Right renal cortex interstitium (tissue), 3 donors: Measurements from ENCODE around the gene ABHD17C. TPM values are rescaled to one million over a fixed set of nuclear protein-coding genes. Genes with fewer than 3 reads are reported as not detected.
A peak's percentile ranks its signal among the peaks of the same experiment; 100 is the strongest.

Experiments
- DNase-seq, 3 donors: peaks; one replicate each; pipeline ENCODE4 v3.0.0-alpha.2; 2013; ENCODE audit warnings: low read depth in 3 of 3, low spot score in 2 of 3
- polyA plus RNA-seq, 3 donors: library from polyadenylated mRNA; unstranded; fragments of 120-200 nt; gene quantifications; one replicate each; pipeline ENCODE4 v1.2.1, GENCODE V29; 2013; ENCODE audit not compliant: insufficient read length in 3 of 3

Gene ABHD17C
- polyA plus RNA-seq, 3 donors: 34.5 to 38.4 (median 36.3) TPM

DNA sequence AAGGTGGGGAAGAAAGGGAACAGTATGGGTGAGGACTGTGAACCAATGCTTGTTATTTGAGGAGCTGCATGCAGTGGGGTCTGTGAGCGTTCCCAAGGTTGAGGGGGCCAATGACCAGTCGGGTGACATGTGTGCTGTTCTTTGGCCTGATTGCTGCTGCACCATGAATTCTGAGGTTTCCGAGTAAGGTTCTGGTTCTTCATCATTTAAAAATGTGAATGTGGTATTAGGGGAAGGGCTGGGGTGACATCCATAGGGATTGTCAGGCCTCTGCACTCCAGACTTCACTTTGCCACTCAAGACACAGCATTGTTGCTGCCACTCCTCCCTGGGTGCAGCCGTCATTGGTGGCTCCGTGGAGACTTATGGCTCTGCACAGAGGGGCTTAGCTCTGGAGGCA is 32.5 kb downstream of the ABHD17C start:
- DNase-seq: no peak

DNA sequence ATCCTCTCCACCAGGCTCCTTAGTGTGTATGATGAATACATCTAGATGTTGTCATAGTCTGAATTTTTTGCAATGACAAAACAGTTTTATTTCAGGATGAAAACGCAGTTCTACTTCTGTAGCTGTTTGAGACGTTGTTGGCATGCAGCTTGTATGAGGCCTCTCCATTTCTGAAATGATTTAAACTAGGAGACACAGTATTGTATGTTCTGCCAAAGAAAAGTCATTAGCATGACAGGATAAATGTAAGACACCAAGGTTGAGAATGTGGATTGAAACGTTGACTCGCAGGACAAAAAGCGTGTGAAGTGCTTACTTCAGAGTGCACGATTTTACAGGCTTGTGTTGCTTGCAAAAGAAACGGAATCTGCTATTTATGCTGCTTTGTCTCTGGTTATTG is 35.3 kb downstream of the ABHD17C start:
- no peak for DNase-seq

DNA sequence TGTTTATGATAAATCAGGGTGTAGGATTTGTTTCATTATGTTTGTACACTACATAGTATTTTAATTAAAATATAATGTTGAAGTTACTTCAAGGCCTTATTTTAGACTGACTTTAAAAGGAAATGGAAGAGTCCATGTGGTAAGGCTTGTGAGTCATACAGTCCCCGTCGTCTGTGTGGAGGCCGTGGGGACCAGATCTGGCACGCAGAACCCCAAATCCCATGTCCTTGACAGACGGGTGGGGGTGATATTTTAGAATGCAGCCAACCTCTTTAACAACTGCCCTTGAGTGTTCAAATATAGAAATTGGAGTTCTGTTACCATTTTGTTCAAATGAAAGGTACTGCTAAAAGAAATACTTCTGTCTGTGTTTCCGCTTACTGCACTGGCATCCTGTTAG is 35.8 kb downstream of the ABHD17C start:
- no peak for DNase-seq

DNA sequence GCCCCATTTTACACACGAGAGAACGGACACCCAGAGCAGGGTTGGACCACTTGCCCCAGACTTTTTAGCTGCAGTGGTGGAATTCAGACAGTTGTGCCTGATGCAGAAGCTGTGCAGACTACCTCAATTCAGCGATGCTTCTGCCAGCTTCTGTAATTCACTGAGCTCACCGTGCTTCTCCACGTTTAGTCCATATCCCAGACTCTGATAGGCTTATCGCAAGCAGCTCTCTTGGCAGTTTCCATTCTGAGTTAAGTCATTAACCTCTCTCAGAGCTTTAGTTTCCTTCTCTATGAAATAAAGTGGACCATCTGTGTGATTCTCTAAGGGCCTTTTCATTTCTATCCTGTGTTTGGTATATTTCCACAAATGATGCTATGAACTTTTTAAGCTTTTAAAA is 37.1 kb downstream of the ABHD17C start:
- no peak for DNase-seq

DNA sequence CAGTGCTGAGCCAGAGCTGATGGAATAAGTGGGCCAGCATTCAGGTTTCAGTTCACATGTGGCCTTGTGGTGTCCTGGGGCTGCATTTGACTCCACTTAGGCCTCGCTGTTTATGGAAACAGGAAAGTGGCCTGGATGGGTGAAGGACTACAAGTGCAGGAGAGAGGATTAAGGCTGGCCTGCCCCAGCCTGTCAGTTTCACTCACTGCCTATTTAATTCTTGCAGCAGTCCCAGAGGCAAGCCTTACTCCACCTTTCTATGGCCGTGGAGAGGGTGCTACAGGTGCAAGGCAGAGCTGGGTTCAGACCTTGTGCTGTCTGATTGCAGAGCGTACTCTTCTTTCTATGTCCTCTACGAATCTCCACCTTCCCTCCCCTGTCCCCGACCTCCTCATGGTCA is 37.7 kb downstream of the ABHD17C start:
- no peak for DNase-seq

DNA sequence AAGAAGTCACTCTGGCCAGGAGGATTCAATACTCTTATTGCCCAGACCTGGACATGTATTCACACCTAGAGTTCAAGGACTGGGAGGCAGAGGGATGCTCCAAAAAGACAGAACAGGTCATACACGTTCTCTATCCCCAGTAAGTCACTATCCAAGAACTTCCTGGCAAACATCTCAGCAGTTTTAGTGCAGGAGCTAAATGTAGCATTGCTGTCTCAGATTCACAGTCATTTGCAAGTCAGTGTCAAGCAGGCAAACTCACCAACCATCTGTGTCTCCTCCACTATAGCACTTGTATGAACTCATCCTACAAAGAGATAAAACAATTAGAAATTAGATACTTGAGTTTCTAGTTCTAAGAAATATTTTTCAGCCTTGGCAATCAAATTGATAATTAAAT is 38.4 kb downstream of the ABHD17C start:
- no peak for DNase-seq

DNA sequence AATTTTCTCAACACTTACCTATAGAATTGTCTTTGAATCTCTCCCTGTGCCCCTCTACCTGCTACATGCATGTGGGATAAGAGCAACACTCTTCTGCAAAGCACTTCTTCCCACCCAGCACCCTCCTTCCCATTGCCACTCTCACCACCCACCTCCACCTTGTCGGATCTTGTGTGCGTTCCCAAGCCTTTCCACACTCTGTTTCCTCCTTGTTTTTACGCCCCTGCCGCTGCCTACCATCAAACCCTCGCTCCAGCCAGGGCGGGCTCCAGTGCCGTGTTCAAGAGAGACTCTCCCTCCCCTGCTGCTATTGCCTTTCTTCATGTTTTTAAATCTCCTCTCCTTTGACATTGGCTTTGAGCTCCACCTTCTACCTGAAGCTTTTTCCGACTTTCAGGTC is 40.2 kb downstream of the ABHD17C start:
- no peak for DNase-seq

DNA sequence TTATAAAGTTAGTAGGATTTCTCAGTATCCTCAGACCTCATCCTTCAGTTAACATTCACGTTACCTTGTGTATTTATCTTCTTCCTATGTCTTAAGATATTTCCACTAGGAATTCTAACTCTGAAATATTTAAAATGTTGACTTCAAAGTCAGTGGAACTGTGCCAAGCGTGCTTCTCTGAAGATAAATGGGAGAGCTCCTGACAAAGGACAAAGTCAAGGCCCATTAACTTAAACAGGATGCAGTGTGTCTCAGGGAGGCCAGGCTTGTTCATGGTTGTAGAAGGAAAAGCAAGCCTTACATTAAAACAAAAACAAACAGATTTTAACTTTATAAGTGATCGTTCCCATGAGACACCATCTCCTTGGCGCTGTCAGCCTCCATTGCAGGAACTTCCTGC is 41.5 kb downstream of the ABHD17C start:
- DNase-seq: peak in 2 of 3 donors; percentile 54 to 68

DNA sequence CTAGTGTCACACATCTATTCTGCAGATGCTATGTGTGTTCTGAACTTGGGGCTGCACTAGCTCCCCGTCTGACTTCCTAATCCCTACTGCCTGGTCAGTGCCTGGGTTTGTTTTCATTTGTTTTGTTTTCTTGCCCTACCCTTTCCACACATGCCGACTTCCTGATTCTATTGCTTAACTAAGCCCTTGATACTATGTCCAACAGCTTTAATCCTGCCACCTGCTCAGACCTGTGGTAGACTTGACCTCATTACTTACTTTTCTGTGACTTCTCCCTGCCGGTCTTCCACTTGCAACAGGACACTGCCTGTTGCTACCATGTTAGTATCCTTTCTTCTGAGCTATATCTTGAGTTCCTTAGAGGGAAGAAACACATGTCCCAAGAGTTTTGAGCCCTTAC is 44.8 kb downstream of the ABHD17C start:
- no peak for DNase-seq

DNA sequence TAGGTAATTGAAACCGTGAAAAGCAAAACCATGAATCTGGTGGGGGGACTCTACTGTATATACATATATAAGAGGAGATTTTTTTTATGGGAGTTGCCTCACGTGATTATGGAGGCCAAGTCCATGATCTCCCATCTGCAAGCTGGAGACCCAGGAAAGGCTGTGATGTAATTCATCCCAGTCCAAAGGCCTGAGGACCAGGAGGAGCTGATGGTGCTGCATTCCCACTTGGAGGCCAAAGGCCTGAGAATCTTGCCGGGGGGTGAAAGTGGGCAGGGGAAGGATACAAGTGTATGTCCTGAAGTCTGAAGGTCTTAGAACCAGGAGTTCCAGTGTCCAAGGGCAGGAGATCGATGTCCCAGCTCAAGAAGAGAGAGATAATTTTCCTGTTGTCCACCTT is 47.0 kb downstream of the ABHD17C start:
- no peak for DNase-seq

DNA sequence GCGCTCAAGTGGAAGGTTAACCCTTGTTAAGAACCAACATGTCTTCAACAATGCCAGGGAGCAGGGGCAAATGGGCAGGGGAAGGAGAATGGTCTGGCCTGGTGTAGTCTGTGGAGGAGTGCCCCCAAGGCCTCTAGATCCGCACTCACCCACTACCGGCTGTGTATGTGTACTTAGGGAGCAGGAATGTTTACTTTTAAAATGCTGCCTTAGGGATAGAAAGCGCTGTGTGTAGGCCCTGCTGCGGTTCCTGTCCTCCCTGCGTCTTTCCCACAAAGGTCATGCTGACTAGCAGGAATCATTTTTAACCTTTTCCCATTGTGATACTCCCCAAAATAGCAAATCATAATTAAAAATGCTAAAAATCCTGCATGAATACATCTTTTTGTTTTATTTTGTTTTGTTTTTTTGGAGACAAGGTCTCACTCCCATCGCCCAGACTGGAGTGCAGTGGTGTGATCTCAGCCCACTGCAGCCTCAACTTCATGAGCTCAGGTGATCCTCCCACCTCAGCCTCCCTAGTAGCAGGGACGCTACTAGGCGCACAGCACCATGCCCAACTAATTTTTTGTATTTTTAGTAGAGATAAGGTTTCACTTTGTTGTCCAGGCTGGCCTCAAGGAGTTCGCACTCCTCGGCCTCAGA is 48.2 kb downstream of the ABHD17C start:
- DNase-seq: no peak

DNA sequence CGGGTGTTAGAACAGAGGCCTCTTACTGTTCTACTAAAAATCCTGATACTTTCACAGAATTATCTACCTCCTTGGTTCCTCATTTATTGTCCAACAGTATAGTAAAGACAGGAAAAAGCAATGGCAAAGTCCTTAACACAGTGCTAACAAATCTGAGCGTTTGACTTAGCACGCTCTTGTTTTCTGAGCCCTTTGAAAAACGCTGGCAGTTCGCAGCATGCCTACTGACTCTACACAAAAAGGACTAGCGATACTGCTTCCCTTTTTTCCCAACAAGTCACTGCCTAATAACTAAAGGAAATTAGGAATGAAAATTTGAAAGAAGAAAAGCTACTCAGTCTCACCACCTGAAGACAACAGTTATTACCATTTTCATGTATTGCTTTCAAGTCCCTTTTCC is 49.3 kb downstream of the ABHD17C start:
- no peak for DNase-seq

DNA sequence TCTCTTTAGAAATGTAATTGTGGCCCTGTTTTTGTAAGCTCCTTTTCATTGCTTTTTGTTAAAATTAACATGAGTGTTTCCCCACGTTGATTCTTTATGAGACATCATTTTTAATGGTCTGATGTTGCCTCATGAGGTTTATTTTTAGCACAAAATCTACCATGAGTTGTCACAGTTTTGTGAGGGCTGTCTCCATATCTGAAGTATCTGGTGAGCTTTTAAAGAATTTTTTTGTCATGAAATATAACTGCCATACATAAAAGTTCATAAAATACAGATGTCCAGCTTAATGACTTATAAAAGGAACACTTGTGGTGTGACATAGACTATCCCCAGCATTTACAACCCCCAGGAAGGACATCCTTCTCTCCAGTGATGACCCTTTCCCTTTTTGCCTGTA is 49.7 kb downstream of the ABHD17C start:
- DNase-seq: no peak

DNA sequence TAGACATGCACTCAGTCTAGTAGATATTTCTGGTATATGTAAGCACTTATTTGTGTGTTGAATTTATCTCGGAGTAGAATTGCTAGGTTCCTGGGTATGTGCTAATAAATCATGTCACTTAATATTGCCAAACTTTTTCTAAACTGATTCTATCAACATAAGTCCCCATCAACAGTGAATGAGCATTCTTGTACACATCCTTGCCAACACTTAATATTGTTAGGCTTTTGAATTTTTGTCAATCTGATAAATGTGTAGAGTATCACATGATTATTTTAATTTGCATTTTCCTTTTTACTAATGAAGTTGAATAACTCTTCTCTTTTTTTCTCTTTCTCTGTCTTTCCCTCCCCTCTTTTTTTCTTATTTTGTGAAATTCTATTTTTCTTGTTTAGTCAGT is 50.8 kb downstream of the ABHD17C start:
- no peak for DNase-seq

DNA sequence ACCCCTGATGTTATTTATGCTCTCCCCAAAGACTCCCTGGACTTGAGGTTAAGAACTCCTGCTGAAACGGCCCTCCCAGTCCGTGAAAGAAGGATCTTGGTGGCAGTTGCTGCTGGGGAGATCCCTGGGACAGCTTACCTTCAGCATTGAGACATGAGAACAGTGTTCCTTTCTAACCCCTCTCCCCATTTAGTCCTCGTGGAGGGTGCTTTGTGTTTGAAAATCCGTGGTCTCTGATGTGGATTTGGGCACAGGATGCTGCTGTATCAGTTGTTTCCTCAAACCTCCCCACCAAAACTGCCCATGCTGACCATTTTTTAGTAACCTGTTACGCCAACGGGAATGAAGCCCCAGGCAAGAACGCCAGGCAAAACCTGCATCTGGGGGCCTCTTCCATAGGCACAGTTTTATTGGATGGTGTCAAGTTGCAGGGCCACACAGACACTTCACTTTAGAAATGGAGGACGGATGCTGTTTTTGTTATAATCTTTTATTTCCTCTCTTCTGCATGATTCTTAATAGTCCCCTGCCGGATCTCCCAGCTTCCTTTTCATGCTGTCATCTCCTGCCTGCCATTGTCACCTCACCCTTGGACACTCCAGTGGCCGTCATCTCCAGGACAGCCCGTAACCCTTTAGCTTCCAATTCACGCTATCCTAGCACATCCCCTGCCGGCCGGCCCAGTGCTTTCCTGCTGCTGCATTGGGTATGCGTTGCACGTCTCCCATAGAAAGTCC is 52.4 kb downstream of the ABHD17C start:
- no peak for DNase-seq

DNA sequence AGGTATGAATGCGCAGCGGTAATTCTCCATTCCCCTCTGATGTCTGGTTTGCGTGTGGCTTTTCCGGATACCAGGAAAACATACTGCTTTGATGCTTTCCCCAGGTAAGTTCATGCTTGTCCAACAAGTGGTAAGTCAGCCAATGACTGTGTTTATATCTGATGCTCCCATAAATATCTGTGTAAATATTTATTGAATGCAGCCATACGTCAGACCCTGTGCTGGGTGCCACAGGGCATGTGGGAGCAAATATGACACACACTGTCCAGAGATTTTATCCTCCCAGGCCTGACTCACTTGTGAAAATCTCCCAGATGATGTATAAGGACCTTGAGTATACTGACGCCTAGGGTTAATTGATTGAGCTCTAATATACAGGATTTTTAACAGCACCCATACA is 54.5 kb downstream of the ABHD17C start:
- DNase-seq: no peak

DNA sequence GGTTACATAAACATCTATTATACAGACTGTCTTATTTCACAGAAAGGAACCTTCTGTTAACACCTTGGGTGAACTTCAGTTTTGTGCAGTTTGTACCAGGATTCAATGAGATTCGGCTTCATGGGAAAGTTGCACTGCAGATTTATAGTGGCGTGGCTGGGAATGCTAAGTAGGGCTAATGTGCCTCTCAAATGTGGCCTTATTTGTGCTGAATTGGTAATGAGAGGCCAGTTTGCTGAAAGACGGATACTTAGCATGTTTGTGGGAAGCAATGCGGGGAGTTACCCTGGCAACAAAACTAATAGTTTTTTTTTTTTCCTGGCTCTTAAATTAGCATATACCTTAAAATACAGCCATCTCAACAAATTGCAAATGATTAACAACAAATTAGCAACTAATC is 55.5 kb downstream of the ABHD17C start:
- no peak for DNase-seq

DNA sequence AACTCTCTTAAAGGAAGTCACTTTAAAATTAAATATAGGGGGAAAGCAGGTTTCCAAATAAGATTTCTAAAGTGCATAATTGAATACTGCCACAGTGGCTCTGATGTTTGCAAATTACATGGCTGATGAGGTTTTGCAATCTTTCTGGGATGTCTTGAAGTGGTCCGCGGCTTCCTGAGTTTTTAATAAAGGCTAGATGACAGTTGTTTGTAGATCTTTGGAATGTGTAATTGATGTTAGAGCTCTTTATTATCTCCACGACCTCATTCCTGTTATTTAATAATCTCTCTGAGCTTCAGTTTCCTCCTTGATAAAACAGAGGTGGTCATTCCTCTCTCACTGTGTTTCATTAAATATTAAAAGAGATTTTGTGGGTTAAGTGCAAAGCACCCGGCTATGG is 57.1 kb downstream of the ABHD17C start:
- no peak for DNase-seq

DNA sequence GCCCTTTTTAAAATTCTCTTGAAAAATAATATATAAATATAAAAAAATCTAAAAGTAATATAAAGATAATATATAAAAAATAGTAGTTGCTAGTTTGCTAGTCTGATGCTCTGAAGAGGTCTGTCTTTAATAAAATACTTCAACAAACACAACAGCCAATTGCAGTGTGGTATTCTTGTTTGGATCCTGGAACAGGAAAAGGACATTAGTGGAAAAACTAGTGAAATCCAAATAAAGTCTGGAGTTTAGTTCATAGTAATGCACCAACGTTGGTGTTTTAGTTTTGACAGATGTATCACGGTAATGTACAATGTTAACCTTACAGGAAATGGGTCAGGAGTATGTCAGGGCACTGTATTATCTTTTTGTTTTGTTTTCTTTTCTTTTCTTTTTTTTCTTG is 58.1 kb downstream of the ABHD17C start:
- no peak for DNase-seq

DNA sequence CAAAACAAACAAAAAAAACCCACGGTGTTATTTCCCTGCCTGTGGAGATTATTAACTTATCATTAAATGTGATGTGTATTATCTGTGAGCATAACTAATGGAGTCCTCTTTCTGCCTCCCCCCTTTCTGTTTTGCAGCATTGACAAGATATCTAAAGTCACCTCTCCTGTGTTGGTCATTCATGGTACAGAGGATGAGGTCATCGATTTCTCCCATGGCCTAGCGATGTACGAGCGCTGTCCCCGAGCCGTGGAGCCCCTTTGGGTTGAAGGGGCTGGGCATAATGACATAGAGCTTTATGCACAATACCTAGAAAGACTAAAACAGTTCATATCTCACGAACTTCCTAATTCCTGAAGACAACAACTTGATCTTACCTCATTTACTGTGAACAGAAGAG is 58.9 kb downstream of the ABHD17C start:
- no peak for DNase-seq

DNA sequence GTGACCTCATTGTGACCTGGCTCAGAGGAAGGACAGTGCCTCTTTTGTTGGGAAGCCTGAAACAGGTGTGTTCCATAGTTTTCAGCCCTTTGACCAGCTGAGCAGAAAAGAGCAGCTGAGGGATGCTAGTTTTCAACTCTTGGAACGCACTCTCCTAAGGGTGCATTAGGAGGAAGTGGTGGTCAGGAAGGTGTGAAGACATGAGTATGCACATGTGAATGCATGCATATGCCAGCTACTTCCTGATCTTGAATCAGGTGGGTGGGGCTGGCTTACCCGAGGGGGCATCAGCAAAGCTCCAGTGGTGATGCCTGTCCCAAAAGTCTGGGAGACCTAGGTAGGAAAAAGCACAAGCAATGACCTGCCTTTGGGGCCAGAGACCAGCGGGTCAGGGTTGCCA is 60.8 kb downstream of the ABHD17C start:
- DNase-seq: no peak

DNA sequence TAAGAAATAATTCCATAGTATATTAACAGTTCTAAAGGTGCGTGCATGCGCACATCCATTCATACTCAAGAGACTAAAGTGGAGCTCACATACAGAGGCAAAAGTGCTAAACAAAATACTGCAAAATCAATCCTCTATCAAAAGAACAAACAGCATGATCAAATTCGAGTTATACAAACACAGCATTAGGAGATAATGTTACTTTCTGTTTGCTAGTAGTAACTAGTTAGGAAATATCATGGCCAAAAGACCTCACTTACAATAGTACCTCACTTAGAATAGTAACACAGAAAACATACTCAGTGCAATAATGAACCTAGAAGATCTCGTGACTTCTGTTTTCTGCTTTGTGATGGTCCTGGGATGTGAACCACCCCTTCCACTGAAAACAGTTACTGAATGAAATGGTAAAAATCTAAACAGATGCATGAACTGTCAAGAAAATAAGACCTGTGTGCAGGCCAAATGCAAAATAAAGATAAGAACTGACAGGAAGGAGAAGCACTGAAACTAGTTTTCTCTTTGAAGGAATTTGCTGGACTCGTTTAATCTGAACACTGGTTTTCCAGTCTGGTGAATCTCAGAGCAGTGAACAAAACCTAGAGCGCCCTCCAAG is 63.1 kb downstream of the ABHD17C start:
- DNase-seq: no peak
